GM12892 (cell line): ENCODE measurements around the gene SLCO1B3.

Experiments used
- POLR2A ChIP-seq: IDR thresholded peaks from 2 replicates; pipeline ENCODE4 v1.6.1; 2011; ENCODE audit warnings: low read depth, low read length, control low read depth
- POLR2AphosphoS5 ChIP-seq: IDR thresholded peaks from 2 replicates; pipeline ENCODE4 v1.6.1; 2011; ENCODE audit warnings: low read depth, low read length, control low read depth
- TAF1 ChIP-seq: IDR thresholded peaks from 2 replicates; pipeline ENCODE4 v1.6.1; 2011; ENCODE audit warnings: low read depth, mild to moderate bottlenecking, control low read depth, low read length, borderline replicate concordance

DNA sequence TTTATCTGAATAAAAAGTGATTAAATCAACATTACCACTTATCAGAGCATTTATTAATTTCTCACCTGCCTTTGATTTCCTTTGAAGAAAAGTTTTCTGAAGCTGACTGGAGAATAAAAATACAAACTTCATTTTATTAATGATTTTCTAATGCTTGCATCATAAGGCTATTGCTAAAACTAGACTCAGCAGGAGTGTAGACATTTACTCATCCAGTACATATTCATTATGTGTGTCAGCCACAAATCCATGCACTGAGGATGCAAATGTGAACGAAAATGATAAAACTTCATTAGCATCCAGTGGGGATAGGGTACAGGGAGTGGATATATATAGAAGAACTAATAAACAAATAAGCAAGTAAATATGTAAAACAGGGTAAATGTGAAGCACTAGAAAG is 74.6 kb downstream of the SLCO1B3 start:
- TF ChIP-seq POLR2AphosphoS5: no peak
- TF ChIP-seq TAF1: no peak
- TF ChIP-seq POLR2A: no peak
